GM19455 (cell line): Measurements from ENCODE around the gene CFAP69.

Experiments
- ATAC-seq: cut with Tn5 transposase; IDR thresholded peaks from one replicate; pipeline ENCODE4 v1.9.1; 2021; ENCODE audit not compliant: unreplicated experiment

Gene CFAP69

DNA sequence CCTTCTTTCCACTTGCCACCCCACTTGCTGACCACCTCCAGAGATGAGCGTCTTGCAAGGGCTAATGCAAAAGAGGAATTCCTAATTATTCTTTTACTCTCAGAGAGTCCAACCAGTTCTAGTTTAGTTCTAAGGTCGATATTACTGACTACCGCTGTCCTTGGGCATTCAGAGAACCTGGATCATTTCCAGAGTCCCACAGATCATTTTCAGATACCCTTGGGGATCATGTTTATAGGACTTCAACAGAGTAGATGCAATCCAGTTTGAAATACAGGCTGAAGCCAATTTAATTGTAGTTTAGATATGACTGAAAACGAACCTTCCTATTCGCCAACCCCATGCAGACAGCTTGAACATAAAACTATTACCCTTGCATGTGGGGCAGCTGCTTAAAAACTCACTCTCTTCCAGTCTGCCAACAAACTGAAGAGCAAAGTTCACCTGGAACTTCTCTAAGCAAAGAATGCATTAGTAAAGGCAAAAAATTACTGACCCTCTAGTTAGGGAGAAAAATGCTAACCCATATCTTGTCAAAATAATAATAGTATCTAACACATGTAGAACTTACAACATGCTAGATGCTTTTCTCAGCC lies 22.4 kb downstream of the CFAP69 start:
- no peak for ATAC-seq

DNA sequence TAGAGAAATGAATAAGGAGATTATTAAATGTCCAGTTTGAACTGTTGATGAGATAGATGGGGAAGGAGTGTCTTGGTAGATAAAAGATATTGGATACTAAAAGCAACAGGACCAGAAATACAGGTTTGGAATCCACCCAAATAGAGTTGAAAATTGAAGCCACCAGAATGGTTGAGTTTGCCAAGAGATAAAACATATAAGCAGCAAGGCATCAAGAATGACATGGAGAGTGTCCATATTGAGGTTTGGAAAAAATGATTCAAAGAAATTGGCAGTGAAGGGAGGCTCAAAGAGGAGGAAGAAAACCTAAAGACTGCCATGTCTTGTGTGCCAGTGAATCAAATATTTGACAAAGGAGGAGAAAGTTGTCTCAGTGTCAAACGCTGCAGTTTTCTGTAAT lies 24.2 kb downstream of the CFAP69 start:
- no peak for ATAC-seq

DNA sequence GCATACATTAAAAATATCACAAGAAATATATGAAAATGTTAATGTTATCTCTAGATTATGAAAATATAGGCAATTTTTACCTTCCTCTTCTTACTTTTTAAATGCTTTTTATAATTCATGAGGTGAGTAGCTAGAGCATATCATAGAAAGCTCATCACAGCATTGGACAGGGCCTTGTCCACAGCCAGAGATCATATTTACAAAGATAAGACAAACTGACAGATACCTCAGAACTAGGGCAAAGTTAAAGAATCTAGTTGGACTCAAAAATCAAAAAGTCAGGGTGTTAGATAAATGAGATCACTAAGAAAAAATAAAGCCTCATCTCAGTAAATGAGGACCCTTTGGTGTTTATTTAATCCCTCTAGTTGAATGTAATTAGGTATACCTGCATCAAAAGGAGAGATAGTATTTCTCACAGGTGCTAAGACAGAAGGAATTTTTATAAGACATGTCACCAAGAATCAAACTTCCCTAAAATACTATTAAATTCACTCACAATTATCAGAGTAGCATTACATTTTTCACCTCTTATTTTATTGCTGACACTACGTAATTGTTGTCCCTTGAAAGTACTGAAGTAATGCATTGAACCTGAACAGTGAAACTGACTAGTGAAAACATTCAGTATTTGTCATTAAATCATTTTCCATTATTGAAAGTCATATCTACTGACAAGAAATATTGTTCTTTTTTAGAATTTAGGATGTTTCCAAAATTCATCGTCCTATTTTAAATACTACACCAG lies 25.6 kb downstream of the CFAP69 start:
- no peak for ATAC-seq

DNA sequence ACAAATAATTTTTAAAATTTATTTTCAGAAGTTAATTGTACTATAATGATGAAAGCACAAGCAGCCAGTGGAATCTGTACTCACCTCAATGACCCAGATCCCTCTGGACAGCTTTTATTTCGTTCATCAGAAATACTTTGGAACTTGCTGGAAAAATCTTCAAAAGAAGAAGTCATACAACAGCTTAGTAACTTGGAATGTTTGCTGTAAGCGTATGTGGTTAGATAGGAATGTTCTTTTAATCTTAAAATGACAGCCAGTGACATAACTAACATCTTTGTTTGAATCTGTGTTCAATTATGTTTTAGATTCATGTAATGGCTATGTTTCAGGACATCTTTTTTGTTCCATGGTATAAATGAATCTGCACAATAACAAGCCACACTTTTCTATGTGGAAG lies 26.8 kb downstream of the CFAP69 start:
- ATAC-seq: no peak

DNA sequence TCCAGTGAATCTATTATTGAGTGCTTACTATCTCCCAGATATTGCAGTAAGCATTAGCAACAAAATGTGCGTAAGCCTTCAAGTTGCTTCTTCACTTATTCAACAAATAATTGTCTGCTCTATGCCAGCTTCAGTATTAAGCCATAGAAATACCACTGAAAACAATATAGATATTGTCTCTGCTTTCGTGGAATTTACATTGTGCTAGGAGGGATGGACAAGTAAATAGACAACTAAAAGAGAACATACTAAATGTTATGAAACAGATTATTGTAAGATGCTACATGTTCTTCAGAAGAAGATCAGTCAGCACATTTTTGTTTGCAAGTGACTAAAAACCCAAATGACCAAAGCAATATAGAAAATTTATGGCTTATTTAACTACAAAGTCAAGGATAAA lies 27.3 kb downstream of the CFAP69 start:
- ATAC-seq: no peak

DNA sequence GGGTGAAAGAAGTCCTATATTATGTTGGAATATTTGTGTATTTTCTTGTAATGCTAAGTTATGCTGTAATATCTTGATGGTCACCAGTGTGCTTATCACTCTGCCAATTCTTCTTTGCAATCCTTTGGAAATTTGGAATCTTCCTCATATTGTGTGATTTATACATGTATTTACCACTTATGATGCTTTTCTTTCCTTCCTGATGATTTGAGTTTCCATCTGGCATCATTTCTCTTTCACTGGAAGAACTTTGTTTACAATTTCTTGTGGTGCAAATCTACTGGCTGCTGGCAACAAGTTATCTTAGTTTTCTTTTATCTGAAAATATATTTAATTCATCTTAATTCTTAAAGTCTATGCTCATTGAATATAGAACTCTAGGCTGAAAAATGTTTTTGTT lies 29.2 kb downstream of the CFAP69 start:
- no peak for ATAC-seq

DNA sequence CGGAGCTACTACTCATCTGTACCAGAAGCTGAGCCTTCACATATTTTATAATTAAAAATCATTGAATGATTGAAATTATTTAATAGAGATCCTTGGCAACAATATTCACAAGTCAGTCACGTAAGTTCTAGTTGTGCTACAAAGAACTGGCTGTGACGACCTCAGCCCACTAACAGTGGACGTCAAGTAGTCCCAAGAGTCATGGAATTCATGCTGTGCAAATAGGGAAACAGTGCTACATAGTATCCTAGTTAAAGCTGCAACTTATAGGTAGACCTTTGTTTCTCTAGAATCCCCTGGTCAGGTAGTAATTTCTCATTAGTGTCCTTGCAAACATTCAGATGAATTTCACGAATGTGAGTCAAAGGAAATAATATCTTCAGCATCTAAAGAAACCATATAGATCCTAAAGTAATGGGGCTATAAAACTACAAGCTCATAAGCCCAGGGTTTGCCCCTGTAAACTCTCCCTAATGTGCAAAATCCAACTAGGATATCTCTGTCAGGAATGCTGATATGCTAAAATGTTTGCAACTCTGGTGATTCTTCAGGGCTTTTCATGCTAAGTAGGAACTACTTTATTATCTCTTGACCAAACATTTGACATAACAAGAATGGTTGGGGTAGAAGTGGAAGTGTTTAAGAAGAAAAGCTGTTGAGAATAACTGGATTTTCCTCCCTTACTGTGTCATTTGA lies 31.2 kb downstream of the CFAP69 start:
- ATAC-seq: no peak

DNA sequence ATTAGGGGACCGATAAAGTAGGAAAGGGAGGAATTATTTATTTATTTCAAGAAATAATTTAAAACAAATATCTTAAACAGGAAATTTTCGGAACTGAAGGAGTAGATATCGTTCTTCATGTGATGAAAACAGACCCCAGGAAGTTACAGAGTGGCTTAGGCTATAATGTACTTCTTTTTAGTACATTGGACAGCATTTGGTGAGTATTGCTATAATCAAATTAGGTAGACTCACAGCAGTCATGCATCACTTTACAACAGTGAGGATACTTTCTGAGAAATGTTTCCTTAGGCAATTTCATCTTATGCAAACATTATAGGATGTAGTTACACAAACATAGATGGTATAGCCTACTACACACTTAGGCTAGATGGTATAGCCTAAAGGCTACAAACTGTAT lies 43.2 kb downstream of the CFAP69 start:
- no peak for ATAC-seq

DNA sequence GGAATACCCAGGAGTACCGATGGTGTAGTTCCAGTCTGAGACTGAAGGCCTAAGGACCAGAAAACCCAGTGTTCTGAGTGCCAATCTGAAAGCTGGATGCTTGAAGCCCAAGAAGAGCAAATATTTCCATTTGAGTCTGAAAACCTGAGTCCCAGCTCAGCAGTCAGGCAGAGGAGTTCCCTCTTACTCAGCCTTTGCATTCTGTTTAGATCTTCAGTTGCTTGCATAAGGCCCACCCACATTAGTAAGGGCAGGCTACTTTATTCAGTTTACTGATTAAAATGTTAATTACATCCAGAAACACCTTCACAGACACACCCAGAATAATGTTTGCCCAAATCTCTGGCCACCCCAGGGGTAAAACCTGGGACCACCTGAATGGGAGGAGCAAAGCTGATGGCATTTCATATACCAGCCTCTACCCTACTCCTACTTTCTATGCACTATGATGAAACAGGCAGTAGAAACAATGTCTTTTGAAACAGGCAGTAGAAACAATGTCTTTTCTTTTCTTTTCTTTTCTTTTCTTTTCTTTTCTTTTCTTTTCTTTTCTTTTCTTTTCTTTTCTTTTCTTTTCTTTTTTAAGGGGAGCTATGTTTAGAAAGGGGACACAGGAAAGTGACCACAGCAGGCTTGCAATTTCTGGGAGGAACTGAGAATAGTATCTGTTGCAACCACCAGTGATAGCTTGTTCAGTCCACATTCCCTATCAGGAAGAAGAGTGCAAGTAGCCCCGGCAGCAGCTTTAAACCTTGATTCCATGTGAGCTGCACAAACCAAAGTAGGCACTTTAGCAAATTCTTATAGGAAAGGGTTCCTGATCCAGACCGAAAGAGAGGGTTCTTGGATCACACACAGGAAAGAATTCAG lies 45.5 kb downstream of the CFAP69 start:
- no peak for ATAC-seq

DNA sequence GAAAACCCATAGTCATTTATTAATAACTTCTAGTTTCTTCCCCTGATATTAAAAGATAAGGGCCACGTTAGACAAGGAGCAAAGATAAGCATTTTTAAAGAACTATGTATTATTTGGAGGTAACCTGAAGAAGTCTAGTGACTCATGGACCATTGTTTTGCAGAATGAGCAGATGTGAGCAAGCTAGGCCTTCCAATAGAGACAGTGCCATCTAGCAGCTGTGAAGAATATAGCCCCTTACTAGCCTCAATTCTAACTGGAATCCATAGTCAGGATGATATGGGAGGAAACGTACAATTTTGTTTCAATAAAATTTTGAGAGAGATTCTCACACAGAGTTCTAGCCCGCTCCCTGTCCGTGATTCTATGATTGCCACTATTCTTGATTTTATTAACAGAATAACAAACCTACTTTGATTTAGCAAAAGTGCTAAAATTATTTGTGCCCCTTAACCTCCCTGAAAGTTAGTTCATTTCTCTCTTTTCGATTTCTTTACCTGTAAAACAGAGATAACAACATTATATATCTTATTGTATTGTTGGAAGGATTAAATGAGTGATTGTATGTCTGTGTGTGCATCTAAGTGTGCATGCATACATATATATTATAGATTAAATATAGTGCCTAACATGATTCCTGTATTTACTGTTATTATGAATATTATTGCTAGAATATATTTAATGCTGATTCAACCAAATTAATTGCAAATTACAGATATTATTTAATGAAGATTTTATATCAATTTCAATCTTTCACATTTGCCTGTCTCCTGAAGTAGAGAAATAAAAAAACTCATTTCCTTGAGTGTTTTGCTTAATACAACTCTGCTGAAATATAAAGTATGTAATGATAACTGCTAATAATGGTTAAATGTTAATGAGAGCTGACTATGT lies 53.4 kb downstream of the CFAP69 start:
- ATAC-seq: peak; percentile 59

DNA sequence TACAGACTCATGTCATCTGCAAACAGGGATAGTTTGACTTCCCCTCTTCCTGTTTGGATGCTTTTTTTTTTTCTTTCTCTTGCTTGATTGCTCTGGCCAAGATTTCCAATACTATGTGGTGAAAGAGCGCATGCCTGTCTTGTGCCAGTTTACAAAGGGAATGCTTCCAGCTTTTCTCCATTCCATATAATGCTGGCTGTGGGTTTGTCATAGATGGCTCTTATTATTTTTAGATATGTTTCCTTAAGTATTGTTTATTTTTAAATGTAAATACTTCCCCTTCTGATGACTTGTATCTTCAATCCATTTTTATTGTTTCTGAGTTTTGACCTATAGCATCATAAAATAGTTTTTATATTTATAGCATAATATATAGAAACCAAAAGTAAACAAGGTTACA lies 58.3 kb downstream of the CFAP69 start:
- no peak for ATAC-seq

DNA sequence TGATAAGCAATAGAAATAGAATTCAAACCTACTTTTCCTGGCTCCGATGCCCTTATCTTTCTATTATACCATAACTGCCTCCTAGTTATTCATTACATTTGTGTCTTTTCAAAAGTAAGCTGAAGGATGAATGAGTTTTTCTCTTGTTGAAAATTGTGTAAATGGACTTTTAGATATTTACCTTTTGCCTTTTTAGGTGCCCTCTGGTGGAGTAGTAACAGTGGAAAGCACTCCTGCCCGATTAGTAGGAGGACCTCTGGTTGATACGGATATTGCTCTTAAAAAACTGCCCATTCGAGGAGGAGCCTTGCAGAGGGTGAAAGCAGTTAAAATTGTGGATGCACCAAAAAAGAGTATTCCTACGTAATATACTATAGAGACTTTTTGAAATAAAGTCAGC lies 64.9 kb downstream of the CFAP69 start:
- no peak for ATAC-seq

DNA sequence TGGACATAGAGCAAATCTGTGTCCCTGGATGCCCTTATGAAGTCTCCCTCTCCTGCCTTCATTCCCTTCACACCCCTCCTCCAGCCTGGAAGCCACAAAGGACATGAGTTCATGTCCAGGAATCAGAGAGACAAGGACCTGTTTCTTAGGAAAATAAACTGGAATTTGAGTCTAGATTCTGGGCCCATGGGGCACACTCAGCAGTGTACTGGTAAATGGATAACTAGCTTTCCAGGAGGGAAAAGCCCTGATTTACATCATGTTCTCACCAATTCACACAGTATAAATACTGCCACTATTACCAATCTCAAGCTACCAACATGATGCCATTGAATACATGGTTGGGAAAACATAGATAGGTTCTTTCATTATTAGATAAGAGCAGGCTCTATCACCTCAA lies 66.2 kb downstream of the CFAP69 start:
- no peak for ATAC-seq

DNA sequence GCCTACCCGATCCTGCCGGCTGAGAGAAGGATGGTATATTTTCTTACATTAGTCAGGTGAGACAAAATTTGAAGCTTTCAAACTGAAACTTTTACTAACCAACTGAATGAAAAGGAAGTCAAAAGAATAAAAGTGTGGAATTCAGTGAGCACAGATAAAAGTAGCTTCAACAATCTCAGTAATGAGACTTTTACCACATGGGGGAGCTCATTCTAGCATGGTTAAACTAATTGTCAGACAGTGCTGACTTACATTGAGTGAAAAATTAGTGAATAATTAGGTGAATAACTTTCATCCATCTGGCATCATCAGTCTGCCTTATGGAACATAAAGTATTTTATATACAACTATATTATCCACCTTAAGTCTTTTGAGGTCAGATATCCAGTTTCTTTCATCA lies 67.8 kb downstream of the CFAP69 start:
- no peak for ATAC-seq

DNA sequence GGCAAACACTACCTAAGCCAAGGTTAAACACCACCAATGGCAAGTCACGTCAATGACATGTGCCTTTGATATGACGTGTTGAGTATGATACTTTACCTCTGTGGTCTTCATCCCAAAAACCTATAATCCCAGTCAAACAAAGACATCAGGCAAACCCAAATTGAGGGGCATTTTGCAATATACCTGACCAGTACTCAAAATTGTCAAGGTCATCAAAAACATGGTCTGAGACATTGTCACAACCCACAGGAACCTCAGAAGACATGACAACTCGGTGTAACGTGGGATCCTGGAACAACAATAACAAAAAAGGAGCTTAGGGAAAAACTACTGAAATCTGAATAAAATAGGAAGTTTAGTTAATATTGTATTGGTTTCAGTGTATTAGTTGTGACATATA lies 68.9 kb downstream of the CFAP69 start:
- no peak for ATAC-seq

DNA sequence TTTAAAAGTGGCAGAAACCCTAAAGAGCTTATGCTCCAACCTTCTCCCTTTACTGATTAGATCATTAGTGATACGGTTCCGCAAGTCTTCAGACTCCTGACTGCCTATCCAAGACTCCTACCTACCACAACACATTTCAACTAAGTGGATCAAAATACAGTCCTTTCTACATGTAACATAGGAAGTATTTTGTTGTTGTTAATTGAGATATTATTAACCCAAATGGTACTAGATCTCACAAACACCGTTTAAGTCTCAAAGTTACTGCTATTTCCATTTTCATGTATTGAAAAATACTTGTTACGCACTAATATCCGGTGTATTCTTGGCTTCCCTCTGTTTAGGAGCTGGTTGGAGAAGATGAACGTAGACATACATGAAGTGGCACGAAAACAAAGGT lies 75.0 kb downstream of the CFAP69 start:
- ATAC-seq: no peak

DNA sequence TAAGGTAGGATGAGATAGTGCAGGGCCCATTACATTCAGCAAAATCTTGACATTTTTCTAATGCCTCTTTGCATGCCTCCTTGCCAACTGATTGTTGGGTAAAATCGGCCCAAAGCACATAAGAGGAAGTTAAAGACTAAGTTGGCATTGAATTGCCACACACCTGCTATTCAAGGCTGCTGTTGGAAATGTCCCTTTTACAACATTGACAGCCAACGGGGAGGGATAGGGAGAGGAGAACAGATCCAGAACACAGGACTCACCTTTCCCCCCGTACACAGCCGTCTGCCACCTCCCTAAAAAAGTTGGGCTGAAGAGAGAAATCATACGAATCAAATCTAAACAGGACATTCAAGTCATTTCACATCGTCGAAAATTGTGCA lies 75.4 kb downstream of the CFAP69 start:
- ATAC-seq: no peak

DNA sequence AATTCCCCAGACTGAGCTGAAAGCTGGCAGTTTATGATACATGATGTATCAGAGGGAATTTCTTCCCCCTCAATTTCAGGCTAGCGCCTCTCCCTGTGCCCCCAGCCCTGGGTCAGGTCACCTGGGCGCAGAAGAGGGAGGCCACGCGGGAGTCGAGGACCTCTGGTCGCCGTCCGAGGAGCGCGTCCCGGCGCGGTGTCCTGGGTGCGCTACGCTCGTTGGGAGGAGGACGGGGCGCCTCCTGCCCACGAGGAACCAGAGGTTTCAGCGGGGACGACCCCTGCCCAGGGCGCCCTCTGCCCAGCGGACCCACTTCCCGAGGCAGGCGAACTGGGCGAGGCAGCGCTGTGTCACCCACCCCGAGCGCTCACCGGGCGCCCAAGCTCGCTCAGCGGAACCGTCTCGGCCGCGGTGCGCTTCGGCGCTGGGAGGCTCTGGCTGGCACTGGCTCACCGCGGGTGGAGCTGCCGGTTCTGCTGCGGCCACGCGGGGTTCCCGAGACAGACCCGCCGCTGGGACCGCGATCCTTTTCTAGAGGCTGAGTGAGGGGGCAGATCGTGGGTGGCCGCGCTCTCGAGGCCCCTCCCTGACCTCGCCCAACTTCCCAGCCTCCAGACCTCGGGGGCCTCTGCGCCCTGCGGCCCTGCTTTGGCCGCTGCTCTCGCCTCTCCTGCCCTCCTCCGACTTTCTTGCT lies 76.0 kb downstream of the CFAP69 start, which contains the start of gene FAM237B:
TSS of gene FAM237B (minus strand) at position 504 of the 694 bp plus-strand sequence. CDS start 1,556 bp downstream, outside the sequence.
- ATAC-seq: no peak

DNA sequence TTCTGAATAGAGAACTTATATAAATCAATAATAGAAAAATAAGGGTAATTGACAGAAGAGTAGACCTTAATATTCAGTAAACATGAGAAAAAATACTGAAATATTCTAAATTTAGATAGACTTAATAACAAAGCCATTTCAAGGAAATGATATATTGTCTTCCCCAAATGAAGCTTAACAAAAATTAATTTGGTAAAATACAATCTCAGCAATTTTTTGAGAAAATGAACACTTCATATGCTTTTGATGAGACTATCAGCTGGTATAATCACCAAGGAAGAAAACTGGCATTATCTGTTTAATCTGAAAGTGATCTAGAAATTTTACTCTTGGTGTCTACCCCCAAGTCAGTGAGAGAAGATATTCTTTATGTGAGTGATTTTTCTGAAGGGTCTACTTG lies 77.9 kb downstream of the CFAP69 start:
- ATAC-seq: no peak

DNA sequence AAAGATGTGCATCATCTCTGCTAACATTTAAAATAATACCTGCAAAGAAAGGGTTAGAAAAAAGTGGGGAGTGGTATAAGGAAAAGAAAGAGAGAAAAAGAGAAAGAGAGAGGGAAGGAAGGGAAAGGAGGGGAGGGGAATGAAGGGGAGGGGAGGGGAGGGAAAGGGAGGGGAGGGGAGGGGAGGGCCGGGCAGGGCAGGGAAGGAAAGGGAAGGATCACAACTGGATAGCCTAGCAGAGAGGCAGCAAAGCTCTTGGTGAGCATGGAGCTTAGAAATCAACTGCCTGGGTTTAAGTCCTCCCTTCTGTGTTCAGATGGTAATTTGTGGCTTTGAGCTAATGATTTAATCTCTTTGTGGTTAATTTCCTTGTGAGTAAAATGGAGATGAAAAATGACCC lies 81.5 kb downstream of the CFAP69 start:
- ATAC-seq: no peak
